ENCODE measurements around the gene PTTG2.

- TF ChIP-seq CTCF (IDR thresholded peaks at IDR 0.05) (no peak), POLR2A (IDR thresholded peaks at IDR 0.05) (no peak)
Observed at GRCh38 chr4:37960679-37961450, 667 bp downstream of the PTTG2 start.

Measured in body of pancreas (tissue), 4 donors.